ENCODE results near the gene MVP. TPM values are rescaled to one million over a fixed set of nuclear protein-coding genes. Genes with fewer than 3 reads are reported as not detected.

The MVP gene
- total RNA-seq, 4 donors from 2014 or later = 101 to 156 (median 123) TPM

- no peak for DNase-seq (ENCODE audit: extremely low spot score)
- intact Hi-C loops (cut with DNase I) = no loop called here
These were observed 17.8 kb upstream of the MVP start for GRCh38 chr16:29802416-29802935.

GRCh38 chr16:29804020-29804419 is 16.2 kb upstream of the MVP start:
- Histone ChIP-seq H3K36me3 (peaks cover 8 to 31% (median 26%) of the 10 kb centered on the region in 4 donors), H3K9me3 (no peaks in the 10 kb centered on the region), H3K27ac (replicated peaks in 1 of 4) (peak overlapping the region; percentile 90 to 99 (median 98)), H3K27me3 (peaks cover 0 to 2% (median 0%) of the 10 kb centered on the region in 4 donors), H3K4me1 (peaks cover 29 to 37% (median 34%) of the 10 kb centered on the region in 4 donors), H3K4me3 (peak overlapping the region in 2 of 4 donors; percentile 77 to 78)
- TF ChIP-seq EP300 (IDR thresholded peaks at IDR 0.05) (no peak), POLR2A (IDR thresholded peaks at IDR 0.05; ENCODE audit: low read depth) (no peak), CTCF (IDR thresholded peaks at IDR 0.05) (no peak), POLR2AphosphoS5 (IDR thresholded peaks at IDR 0.05) (no peak)
- DNase-seq (ENCODE audit: extremely low spot score) = no peak
- WGBS = 74% methylated on average over 8 of the region's 8 CpGs
- intact Hi-C loops (cut with DNase I) = no loop called here

More at GRCh38 chr16:29802416-29802935, 17.8 kb upstream of the MVP start:
- Histone ChIP-seq H3K27me3 (peaks cover 0 to 2% (median 0%) of the 10 kb centered on the region in 4 donors), H3K4me1 (peaks cover 14 to 21% (median 18%) of the 10 kb centered on the region in 4 donors), H3K36me3 (peaks cover 10 to 39% (median 29%) of the 10 kb centered on the region in 4 donors), H3K27ac (replicated peaks in 1 of 4) (peak overlapping the region in 2 of 4 donors; percentile 20 to 96), H3K4me3 (no peak overlapping the region), H3K9me3 (no peaks in the 10 kb centered on the region)
- 96% methylated on average over 8 of the region's 8 CpGs for WGBS
- TF ChIP-seq CTCF (IDR thresholded peaks at IDR 0.05) (no peak), POLR2AphosphoS5 (IDR thresholded peaks at IDR 0.05) (no peak), EP300 (IDR thresholded peaks at IDR 0.05) (no peak), POLR2A (IDR thresholded peaks at IDR 0.05; ENCODE audit: low read depth) (no peak)

- Histone ChIP-seq H3K4me3 (peak overlapping the region; percentile 69 to 96 (median 78)), H3K27me3 (peaks cover 0 to 2% (median 0%) of the 10 kb centered on the region in 4 donors), H3K27ac (replicated peaks in 1 of 4) (peak overlapping the region; percentile 90 to 99 (median 98)), H3K4me1 (peaks cover 36 to 43% (median 40%) of the 10 kb centered on the region in 4 donors), H3K36me3 (peaks cover 2 to 31% (median 26%) of the 10 kb centered on the region in 4 donors), H3K9me3 (no peaks in the 10 kb centered on the region)
- TF ChIP-seq EP300 (IDR thresholded peaks at IDR 0.05) (no peak), POLR2A (IDR thresholded peaks at IDR 0.05; ENCODE audit: low read depth) (no peak), CTCF (IDR thresholded peaks at IDR 0.05) (no peak), POLR2AphosphoS5 (IDR thresholded peaks at IDR 0.05) (no peak)
- DNase-seq (ENCODE audit: extremely low spot score) = no peak
- WGBS = under 1% methylated on average over 17 of the region's 26 CpGs
- intact Hi-C loops (cut with DNase I) = no loop called here
These were observed 15.6 kb upstream of the MVP start for GRCh38 chr16:29804455-29805231.

GRCh38 chr16:29805232-29806098 is 14.8 kb upstream of the MVP start:
- peaks cover 0 to 31% (median 26%) of the 10 kb centered on the region in 4 donors for H3K36me3 ChIP-seq
- no peaks in the 10 kb centered on the region for H3K9me3 ChIP-seq
- peak overlapping the region; percentile 90 to 99 (median 98) for H3K27ac ChIP-seq (replicated peaks in 1 of 4)
- peak overlapping the region; percentile 69 to 96 (median 78) for H3K4me3 ChIP-seq
- peak; percentile 99 for DNase-seq (ENCODE audit: extremely low spot score)
- H3K4me1 ChIP-seq = peaks cover 44 to 51% (median 48%) of the 10 kb centered on the region in 4 donors
- TF ChIP-seq EP300 (IDR thresholded peaks at IDR 0.05) = no peak
- TF ChIP-seq POLR2A (IDR thresholded peaks at IDR 0.05; ENCODE audit: low read depth) = peak; percentile 83
- TF ChIP-seq POLR2AphosphoS5 (IDR thresholded peaks at IDR 0.05) = peak; percentile 96 to 98
- H3K27me3 ChIP-seq = peaks cover 0 to 2% (median 0%) of the 10 kb centered on the region in 4 donors
- WGBS = under 1% methylated on average over 58 of the region's 103 CpGs
- intact Hi-C loops (cut with DNase I) = no loop called here
